Gastroesophageal sphincter (tissue), 2 donors: Measurements from ENCODE around the gene FHL3.

Experiments
- EP300 ChIP-seq: sonication (generic); formaldehyde crosslinking; IDR thresholded peaks from one replicate; pipeline ENCODE4 v1.6.1; 2017; ENCODE audit warnings: antibody characterized with exemption, mild to moderate bottlenecking
- POLR2A ChIP-seq, 2 donors: fragments of 450-650 bp; IDR thresholded peaks; one replicate each; pipeline ENCODE4 v1.6.1; 2017; ENCODE audit warnings: antibody characterized with exemption in 2 of 2, mild to moderate bottlenecking in 2 of 2, moderate library complexity in 1 of 2

GRCh38 chr1:38046884-38047602 is 41.7 kb upstream of the FHL3 start:
- TF ChIP-seq POLR2A (IDR thresholded peaks at IDR 0.05) (peak in 1 of 2 donors; percentile 15), EP300 (no peak)
